Stimulated activated CD4-positive, alpha-beta T cell treated with anti-CD3 and anti-CD28 coated beads, Interleukin-1b, Interleukin-23, amount 100 ng/mL, for 4 hours (primary cell): ENCODE results near the gene PLXNB3.
"Not testable (repeated sequence)": the region's sequence is repeated elsewhere in the genome, so short reads cannot be mapped to it uniquely, and the experiment has no call there.

Experiments used
- DNase-seq, 2 donors: peaks; one replicate each; pipeline ENCODE4 v3.0.0-alpha.2; 2020; ENCODE audit warnings: low read depth in 2 of 2

Gene PLXNB3

DNA sequence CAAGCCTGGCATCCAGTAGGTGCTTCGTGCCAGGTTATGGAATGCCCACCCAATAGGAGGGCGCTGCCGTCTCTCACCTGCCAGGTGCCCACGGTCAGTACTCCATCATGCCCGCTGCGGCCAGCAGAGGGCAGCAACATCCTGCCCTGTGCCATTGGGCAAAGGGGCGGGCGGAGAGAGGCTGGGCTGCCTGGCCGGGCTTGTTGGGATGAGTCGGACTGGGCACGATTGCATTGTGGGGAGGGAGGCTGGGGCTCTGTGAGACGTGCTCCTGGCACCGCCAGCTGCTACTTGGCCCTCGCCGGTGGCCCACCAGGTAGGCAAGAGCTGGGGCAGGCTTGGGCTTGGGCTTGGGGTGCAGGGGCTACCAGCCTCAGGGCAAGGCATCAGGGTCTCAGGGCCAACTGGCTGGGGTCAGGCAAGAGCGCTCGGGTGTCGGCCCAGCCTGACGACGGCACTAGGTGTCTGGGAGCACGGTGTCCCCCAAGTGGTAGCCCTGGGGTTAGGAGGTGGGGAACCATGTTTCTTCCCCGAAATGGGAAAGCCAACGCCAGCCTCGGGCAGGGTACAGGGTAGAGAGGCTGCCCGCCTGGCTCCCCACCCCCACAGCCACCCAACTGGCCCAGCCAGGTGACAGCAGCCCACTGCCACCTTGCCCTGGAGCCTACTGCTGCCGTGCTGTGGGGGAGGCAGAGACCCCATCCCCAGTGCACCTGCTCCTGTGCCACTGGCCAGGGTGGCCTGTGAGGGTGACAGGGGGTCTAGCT lies at the start of gene PLXNB3:
Gene PLXNB3, plus strand, starts transcription at position 261 of the 767 bp plus-strand sequence. CDS start 1,287 bp downstream, outside the sequence.
- DNase-seq = peak; percentile 68 to 70

DNA sequence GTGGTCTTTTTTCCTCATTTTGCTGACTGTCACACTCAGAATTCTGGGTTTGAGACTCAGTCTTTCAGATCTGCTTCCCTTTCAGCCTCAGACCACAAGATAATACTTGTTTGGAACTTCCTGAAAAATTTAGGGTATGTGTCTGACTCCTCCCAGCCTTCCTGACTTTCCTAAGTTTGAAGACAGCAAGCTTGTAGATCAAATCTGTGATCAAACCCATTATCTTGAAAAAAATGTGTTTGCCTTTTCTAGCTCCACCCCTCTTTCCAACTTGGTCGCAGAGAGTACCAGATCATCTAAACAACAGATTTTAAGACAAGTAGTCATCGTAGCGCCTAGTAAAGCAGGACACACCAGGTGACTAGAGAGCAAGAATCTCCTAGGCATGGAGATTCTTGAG lies 49.8 kb upstream of the PLXNB3 start:
- DNase-seq = no peak

DNA sequence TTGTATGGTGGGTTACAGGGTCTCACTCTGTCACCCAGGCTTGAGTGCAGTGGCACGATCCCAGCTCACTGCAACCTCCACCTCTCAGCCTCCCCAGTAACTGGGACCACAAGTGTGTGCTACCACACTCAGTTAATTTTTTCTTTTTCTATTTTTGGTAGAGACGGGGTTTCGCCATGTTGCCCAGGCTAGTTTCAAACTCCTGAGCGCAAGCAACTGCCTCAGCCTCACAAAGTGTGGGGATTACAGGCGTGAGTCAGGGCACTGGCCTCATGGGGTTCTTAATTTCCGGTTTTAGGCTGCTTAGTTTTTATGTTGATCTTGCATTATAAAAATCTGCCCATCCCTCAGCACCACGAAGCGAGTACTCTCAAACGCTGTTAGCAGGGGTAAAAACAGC lies 46.6 kb upstream of the PLXNB3 start:
- DNase-seq = no peak

DNA sequence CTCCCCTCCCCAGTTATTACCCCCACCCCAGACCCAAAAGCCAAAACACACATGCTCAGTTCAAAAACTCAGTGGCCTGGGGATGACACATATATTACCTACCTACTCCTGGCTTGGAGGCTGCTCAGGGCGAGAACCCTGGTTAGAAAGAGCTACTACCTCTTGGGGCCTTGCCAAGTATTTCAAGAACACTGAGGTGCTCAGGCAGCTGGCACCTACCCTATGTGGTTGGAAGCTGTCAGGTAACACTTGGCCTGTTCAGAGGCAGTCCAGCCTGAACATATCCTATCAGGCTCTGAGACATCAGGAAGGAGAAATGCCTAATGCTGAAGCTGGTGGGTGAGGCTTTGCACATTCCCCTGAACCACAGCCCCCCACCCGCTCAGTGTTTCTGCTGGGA lies 44.8 kb upstream of the PLXNB3 start:
- no peak for DNase-seq

DNA sequence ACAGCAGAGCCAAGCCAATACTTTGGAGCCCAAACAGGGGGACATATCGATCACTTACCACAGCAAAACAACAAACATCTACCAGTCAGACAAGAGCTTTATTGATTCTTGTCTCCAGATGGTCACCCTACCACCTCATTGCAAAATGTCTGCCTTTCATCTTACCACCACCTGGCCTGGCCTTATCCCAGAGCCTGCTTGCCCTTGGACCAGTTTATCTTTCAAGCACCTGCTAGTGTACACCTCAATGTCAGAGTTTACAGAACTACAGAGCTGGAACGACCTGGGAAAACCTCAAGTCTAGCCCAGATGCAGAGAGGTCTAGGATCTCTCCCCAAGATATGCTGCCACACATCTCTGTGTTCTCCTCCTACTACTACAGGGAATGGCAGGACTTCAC lies 44.3 kb upstream of the PLXNB3 start:
- DNase-seq = no peak

DNA sequence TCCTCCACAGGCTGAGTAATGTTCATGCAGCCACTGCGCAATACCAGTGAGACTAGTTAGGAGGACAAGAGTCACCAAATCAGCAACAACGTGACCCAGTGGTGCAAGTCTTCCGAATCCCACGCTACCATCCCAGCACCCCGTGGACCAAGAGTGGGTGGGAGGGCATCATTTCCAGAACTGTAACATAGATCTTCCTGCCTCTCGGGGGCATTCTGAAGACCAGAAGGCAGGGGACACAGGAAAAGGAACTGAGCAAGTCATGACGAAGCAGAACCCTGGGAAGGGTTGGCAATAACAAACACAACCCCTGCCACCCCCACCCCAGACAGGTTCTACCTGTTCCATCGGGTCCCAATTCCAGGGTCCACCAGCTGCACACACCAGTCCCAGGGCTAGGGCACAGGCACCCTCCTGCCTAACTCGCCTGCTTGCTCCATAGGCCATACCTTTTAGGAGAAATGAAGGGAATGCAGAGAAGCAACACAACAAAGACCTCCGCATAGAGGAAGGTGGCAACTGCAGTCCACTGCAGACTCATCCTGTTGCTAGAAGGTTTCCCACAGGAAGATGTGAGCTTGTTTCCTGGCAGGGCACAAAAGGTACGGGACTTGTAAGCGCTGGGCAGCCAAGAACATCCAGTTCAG lies 41.2 kb upstream of the PLXNB3 start:
- no peak for DNase-seq

DNA sequence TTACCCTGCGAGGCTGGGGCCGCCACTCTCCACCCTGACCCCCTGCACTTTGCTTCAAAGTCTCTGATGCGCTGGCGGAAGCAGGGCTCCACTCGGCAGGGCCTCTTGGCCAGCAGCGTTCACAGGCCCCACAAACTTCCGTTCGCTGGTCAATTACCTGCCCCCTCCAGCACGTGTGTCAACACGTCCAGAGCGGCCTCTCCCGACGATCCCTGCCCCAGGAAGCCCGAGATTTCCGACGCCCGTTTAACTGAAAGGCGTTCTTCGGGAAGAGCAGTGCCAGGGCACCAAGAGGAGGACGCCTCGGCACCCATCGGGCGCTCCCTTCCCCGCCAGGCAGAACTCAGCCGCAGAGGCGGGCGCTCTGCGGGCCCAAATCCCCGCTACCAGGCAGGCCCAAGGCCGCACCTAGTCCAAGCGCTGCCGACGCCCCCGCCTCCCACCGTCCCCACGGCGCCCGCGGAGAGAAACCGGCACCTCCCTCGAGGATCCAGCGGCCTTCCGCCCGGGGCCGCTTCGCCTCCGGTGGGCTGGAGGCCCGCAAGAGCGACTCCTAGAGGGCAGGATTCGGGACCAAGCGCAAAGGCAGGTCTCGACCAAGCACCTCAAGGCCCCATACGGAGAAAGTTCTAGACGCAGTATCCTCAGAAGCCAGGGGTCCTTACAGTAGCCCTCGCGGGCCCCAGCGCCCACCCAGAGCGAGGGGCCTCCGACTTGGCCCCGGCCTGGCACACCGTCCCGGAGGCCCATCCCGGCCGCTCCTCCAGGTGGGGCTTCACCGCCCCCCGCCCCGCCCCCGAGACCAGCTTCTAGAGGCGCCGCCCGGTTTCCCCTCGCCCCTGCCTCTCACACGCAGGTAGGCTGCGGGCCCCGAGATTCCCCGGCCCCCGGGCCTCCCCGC lies 40.4 kb upstream of the PLXNB3 start:
- peak in 1 of 2 donors; percentile 62 for DNase-seq

DNA sequence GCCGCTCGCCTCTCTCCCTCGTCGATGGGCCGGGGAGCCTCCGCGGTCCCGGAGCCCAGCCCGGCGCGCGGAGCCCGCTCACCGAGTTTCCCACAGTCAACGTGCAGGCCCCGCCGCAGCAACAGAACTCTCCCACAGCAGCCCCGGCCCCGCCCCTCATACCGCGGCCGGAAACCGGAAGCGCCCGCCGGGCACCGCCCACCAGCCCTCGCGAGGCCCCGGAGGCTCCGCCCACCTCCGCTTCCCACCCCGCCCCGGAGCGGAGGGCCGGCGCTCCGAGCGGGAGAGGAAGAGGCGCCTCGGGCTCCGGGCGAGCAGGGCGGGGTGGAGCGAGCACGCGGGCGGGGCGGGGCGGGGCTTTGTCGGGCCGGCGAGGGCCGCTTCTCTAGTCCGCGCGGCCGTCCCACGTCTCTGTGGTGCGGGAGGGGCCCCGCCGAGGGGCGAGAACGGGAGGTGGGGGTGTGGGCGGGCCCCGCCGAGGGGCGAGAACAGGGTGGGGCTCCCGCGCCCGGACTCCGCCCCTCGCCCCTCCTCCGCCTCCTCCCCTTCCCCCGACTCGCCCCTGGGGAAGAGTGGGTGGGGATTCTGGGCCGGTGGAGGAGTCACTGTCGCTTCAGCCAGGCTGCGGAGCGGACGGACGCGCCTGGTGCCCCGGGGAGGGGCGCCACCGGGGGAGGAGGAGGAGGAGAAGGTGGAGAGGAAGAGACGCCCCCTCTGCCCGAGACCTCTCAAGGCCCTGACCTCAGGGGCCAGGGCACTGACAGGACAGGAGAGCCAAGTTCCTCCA lies 39.6 kb upstream of the PLXNB3 start, which contains the start of the genes ABCD1 and BCAP31:
Gene ABCD1, plus strand, starts transcription at position 605 of the 787 bp plus-strand sequence. CDS start 411 bp downstream, outside the sequence.
Gene BCAP31, minus strand, starts transcription at position 136 of the 787 bp plus-strand sequence. CDS start 1,143 bp downstream, outside the sequence.
- DNase-seq = peak; percentile 81 to 85

DNA sequence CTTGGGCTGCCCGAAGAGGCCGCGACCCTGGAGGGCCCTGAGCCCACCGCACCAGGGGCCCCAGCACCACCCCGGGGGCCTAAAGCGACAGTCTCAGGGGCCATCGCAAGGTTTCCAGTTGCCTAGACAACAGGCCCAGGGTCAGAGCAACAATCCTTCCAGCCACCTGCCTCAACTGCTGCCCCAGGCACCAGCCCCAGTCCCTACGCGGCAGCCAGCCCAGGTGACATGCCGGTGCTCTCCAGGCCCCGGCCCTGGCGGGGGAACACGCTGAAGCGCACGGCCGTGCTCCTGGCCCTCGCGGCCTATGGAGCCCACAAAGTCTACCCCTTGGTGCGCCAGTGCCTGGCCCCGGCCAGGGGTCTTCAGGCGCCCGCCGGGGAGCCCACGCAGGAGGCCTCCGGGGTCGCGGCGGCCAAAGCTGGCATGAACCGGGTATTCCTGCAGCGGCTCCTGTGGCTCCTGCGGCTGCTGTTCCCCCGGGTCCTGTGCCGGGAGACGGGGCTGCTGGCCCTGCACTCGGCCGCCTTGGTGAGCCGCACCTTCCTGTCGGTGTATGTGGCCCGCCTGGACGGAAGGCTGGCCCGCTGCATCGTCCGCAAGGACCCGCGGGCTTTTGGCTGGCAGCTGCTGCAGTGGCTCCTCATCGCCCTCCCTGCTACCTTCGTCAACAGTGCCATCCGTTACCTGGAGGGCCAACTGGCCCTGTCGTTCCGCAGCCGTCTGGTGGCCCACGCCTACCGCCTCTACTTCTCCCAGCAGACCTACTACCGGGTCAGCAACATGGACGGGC lies 38.8 kb upstream of the PLXNB3 start:
- DNase-seq = no peak

DNA sequence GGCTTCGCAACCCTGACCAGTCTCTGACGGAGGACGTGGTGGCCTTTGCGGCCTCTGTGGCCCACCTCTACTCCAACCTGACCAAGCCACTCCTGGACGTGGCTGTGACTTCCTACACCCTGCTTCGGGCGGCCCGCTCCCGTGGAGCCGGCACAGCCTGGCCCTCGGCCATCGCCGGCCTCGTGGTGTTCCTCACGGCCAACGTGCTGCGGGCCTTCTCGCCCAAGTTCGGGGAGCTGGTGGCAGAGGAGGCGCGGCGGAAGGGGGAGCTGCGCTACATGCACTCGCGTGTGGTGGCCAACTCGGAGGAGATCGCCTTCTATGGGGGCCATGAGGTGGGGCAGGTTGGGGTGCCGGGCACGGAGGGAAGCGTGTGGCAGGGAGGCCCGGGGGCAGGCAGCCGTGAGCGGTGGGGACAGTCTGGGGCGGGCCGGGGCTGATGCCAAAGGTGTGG lies 38.2 kb upstream of the PLXNB3 start:
- DNase-seq = no peak

DNA sequence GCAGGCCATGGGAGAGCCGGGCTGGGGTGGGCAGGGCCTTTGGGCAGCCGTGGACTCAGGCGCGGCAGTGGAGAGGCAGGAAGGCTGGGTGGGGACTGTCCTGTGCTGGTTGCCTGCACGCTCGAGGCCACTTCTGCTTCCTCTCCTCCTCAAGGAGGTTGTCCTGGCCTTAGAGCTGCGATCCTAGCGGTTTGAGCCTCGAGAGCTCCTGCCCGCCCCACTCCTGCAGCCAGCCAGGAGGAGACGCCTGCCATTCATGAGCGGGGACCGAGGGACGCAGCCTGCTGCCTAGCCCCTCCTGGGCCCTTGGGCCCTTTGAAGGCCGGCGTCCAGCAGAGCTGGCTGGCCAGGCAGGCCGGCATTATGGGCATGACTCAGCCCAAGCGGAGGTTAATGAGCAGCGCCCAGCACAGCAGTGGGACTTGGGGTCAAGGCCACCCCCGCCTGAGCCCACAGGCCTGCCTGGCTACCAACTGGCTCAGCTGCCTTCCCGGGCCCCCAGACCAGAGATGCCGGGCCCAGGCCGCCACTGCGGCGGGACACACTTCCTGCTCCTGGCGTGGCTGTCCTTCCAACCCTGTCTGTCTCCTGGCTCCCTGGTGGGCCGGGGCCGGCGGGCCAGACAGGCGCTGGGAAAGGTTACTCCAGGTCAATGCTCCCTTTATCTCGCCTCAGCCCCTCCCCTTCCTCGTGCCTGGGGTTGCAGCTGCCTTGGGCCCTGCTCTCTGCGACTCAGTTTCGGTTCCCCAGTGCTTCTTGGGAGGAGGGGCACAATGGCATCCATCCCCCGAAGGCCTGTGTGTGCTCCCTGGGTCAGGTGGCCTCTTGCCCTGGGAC lies 37.5 kb upstream of the PLXNB3 start:
- no peak for DNase-seq

DNA sequence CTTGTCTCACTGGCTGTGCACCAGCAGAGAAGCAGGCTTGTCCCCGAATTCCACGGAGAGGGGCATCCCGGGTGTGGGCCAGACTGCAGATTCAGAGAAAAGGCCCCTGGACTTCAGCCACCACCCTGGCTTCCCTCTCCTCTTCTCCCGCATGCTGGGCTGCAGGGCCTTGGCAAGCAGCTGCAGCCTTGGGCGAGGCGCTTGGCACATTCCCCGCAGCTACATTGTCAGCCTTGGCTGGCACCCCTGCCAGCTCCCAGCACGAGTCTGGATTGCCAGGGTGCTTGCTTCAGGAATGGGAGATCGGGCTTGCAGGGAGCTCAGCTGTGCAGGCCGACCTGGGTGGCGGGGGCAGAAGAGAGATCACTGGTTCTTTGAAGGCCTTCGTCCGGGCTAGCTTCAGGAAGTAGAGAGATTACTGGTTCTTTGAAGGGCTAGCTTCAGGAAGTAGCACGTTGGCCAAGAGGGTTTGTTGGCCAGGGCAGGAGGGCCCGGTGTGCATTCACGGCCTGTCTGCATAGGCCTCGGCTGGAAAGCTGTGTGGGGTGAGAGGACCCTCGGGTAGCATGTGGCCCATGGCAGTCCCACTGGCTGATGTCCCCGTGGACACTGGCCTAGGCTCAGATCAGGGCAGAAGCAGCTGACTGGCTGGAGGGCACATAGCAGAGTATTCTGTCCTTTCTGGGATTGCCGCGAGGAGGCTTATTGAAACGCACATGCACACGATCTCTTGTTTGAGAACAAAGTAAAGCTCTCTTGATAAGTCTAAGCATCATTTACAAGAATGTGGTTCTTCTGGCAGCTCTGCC lies 36.7 kb upstream of the PLXNB3 start:
- DNase-seq = no peak

DNA sequence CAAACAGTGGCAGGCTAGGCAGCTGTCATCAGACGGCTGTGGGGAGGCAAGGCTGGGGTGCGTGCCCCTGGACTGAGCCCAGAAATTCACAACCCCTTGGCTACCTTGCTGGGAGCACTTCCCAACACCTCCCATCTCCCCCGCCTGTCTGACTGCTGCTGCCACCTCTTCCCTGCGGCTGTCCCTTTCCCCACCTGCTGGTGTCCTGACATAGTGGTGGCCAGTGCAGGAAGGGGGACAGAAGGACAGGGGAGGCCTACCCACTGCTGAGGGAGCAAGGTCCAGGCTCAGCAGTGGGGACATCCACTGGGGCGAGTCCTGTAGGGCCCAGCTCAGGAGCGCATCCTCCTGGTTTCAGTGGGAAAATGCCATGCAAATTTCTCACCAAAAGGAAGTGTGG lies 36.0 kb upstream of the PLXNB3 start:
- DNase-seq = no peak

DNA sequence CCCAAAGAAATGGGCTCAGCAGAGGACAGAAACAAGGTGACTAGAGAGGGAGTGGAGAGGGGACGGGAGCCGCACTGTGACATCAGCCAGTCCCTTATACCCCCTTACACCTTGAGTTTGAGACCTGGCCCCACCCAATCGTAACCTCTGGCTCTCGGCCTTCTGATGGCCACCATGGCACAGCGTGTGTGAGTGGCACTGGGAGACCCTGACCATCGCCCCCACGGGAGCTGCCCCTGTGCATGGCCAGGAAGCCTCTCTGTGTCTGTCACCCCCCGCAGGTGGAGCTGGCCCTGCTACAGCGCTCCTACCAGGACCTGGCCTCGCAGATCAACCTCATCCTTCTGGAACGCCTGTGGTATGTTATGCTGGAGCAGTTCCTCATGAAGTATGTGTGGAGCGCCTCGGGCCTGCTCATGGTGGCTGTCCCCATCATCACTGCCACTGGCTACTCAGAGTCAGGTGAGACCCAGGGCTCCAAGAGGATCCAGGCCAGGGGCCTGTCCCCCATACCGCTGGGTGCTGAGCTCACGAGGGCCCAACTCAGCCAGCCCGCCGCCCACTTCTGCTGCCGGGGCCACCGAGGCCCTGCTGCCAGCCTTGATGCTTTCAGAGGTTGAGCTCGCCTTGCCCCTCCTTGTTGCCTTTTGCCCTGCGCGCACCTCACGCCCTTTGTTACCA lies 35.0 kb upstream of the PLXNB3 start:
- DNase-seq = no peak

DNA sequence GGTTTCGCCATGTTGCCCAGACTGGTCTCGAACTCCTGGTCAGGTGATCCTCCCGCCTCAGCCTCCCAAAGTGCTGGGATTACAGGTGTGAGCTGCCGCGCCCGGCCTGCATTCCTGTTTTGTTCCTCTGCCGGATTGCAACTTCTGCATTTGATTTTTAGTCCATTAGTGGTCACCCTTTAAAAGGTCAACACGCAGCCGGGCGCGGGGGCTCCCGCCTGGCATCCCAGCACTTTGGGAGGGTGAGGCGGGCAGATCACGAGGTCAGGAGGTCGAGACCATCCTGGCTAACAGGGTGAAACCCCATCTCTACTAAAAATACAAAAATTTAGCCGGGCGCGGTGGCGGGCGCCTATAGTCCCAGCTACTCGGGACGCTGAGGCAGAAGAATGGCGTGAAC lies 33.9 kb upstream of the PLXNB3 start:
- not testable (repeated sequence) for DNase-seq

DNA sequence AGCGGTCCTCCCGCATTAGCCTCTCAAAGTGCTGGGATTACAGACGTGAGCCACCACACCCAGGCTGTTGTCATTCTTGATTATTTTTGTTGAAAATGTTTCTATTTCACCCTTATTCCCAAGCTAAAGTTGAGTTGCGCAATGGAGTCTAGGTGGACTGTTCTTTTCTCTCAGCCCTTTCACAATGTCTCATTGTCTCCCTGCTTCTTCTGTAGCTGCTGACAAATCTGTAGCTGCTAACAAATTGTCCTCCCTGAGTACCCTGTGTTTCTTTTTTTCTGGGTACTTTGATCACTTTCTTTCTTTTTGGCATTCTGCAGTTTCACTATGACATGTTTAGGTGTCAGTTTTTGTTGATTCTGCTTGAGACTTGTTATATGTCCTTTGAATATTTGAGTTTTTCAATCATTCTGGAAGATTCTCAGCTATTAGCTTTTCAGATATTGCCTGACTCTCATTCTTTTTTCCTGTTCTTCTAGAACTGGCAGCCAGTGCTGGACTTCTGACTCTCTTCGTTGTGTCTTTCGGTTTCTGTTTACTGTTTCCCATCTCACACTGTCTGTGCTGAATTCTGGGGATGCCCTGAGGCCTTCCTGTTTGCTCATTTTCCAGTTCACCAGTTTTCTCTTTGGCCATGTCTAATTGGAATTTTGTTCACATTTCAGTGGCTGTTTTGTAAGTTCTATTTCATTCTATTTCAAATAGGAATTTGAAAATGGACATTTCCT lies 32.8 kb upstream of the PLXNB3 start:
- DNase-seq = no peak

DNA sequence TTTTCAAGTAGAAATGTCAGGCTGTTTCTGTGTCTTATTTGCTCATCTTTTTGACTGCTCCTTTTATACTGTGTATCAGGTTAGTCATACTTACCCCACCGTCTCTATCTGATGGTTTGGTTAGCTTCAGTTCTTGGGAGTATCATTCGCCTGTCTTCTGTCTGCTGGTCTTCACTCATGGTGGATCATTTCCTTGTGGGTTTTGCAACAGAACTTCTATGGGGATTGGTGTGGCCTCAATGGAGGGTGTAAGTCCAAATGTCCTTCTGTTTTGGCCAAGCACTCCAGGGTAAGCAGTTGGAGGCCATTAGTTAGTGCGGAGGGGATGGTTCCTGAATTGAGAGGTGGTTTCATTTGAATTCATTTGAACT lies 32.2 kb upstream of the PLXNB3 start:
- DNase-seq = no peak
